Neural progenitor cell (in vitro differentiated cells): ENCODE data around the gene DGLUCY. TPM values are rescaled to one million over a fixed set of nuclear protein-coding genes. Genes with fewer than 3 reads are reported as not detected.

Source experiments
- DNase-seq: peaks from one replicate; pipeline ENCODE4 v3.0.0-alpha.2; 2016; ENCODE audit warnings: low spot score
- H2AFZ ChIP-seq: fragments of 200-600 bp; sonication (generic); replicated peaks from 2 replicates; pipeline ENCODE4 v1.6.1; 2016; ENCODE audit warnings: antibody characterized with exemption
- H3F3A ChIP-seq: fragments of 200-600 bp; sonication (generic); 2 replicates; pipeline ENCODE4 v1.6.1; 2016; ENCODE audit warnings: antibody characterized with exemption, low read depth
- H3K27ac ChIP-seq: fragments of 200-600 bp; sonication (generic); 2 replicates; pipeline ENCODE4 v1.5.1; 2016; ENCODE audit warnings: mild to moderate bottlenecking
- H3K27me3 ChIP-seq: fragments of 200-600 bp; sonication (generic); 2 replicates; pipeline ENCODE4 v1.6.1; 2016; ENCODE audit warnings: mild to moderate bottlenecking, moderate library complexity
- H3K36me3 ChIP-seq: fragments of 200-600 bp; sonication (generic); 2 replicates; pipeline ENCODE4 v1.5.1; 2016
- H3K4me1 ChIP-seq: fragments of 200-600 bp; sonication (generic); 2 replicates; pipeline ENCODE4 v1.6.1; 2016; ENCODE audit warnings: mixed run types
- H3K4me2 ChIP-seq: fragments of 200-600 bp; sonication (generic); 2 replicates; pipeline ENCODE4 v1.6.1; 2016
- H3K4me3 ChIP-seq: fragments of 200-600 bp; sonication (generic); 2 replicates; pipeline ENCODE4 v1.5.1; 2016
- H3K79me2 ChIP-seq: fragments of 200-600 bp; sonication (generic); 2 replicates; pipeline ENCODE4 v1.6.1; 2016; ENCODE audit warnings: low read depth
- H3K9ac ChIP-seq: fragments of 200-600 bp; sonication (generic); 2 replicates; pipeline ENCODE4 v1.6.1; 2016
- H3K9me3 ChIP-seq: fragments of 200-600 bp; sonication (generic); 2 replicates; pipeline ENCODE4 v1.5.1; 2016; ENCODE audit warnings: low read depth
- H4K20me1 ChIP-seq: fragments of 200-600 bp; sonication (generic); 2 replicates; pipeline ENCODE4 v1.6.1; 2016; ENCODE audit warnings: low read depth
- H3K27ac Mint-ChIP-seq: 3 replicates; pipeline ENCODE4 v1.8.0; 2021; ENCODE audit warnings: mixed read lengths
- H3K27me3 Mint-ChIP-seq: 2 replicates; pipeline ENCODE4 v1.8.0; 2022; ENCODE audit warnings: low read depth, mild to moderate bottlenecking, inconsistent platforms, moderate library complexity, mixed read lengths; ENCODE audit not compliant: insufficient read depth
- H3K36me3 Mint-ChIP-seq: 3 replicates; pipeline ENCODE4 v1.8.0; 2021; ENCODE audit warnings: mixed read lengths
- H3K4me1 Mint-ChIP-seq: 3 replicates; pipeline ENCODE4 v1.8.0; 2021; ENCODE audit warnings: mixed read lengths
- H3K4me3 Mint-ChIP-seq: 3 replicates; pipeline ENCODE4 v1.8.0; 2021; ENCODE audit warnings: mild to moderate bottlenecking, moderate library complexity, mixed read lengths
- H3K9me3 Mint-ChIP-seq: 3 replicates; pipeline ENCODE4 v1.8.0; 2020; ENCODE audit warnings: mixed read lengths
- EZH2 ChIP-seq: fragments of 200-600 bp; sonication (generic); IDR thresholded peaks from 2 replicates; pipeline ENCODE4 v1.6.1; 2017; ENCODE audit warnings: antibody characterized with exemption, mild to moderate bottlenecking, moderate library complexity
- EZH2phosphoT487 ChIP-seq: fragments of 200-600 bp; sonication (generic); IDR thresholded peaks from 2 replicates; pipeline ENCODE4 v1.6.1; 2017; ENCODE audit warnings: antibody characterized with exemption
- total RNA-seq: library from RNA; depleted of rRNA; stranded (reverse); fragments of >200 nt; gene quantifications from 2 replicates; pipeline ENCODE4 v1.2.3, GENCODE V29; 2015; ENCODE audit warnings: low replicate concordance
- TF ChIP-seq, protein P1 (sequence below): fragments of 200-600 bp; sonication (generic); IDR thresholded peaks from 2 replicates; pipeline ENCODE4 v1.5.1; 2017; ENCODE audit warnings: antibody characterized with exemption, mild to moderate bottlenecking

Gene DGLUCY
- total RNA-seq, 1 donor from 2014 or later, result 17.0 TPM

DNA sequence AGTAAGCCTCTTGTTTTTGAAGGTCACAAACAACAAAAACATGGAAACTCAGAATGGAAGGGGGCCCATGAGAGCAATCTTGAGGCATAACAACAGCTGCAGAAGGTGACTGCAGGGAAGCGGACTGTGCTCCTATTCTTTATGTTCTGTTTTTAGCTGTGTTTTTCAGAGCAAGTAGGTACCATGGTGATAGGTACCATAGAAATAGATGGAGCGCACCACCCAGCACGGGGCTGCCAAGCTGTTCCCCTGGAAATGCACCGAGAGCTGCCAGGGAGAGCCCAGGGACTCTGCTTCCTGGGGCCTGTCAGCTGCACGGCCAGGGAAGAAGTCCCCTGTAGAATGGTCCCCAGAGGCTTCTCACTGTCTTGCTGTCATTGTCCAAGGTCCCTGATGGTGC lies 32.8 kb downstream of the DGLUCY start:
- DNase-seq, result no peak
- Histone ChIP-seq H3K4me1 (peaks cover 5% of the 10 kb centered on the region), H3K79me2 (no peaks in the 10 kb centered on the region), H3K4me3 (no peak overlapping the region), H3K9me3 (no peaks in the 10 kb centered on the region), H2AFZ (no peak overlapping the region), H3K4me2 (no peak overlapping the region), H3K27me3 (no peaks in the 10 kb centered on the region), H3K9ac (no peak overlapping the region), H4K20me1 (no peaks in the 10 kb centered on the region), H3K27ac (no peak overlapping the region), H3F3A (no peaks in the 10 kb centered on the region), H3K36me3 (no peaks in the 10 kb centered on the region)
- no peaks in the 10 kb centered on the region for H3K27me3 Mint-ChIP-seq
- no peak overlapping the region for H3K4me3 Mint-ChIP-seq
- peaks cover 5% of the 10 kb centered on the region for H3K36me3 Mint-ChIP-seq
- TF ChIP-seq, protein P1, sequence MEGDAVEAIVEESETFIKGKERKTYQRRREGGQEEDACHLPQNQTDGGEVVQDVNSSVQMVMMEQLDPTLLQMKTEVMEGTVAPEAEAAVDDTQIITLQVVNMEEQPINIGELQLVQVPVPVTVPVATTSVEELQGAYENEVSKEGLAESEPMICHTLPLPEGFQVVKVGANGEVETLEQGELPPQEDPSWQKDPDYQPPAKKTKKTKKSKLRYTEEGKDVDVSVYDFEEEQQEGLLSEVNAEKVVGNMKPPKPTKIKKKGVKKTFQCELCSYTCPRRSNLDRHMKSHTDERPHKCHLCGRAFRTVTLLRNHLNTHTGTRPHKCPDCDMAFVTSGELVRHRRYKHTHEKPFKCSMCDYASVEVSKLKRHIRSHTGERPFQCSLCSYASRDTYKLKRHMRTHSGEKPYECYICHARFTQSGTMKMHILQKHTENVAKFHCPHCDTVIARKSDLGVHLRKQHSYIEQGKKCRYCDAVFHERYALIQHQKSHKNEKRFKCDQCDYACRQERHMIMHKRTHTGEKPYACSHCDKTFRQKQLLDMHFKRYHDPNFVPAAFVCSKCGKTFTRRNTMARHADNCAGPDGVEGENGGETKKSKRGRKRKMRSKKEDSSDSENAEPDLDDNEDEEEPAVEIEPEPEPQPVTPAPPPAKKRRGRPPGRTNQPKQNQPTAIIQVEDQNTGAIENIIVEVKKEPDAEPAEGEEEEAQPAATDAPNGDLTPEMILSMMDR, result no peak
- TF ChIP-seq EZH2phosphoT487 (no peak), EZH2 (no peak)
- H3K4me1 Mint-ChIP-seq, result peaks cover 7% of the 10 kb centered on the region
- no peak overlapping the region for H3K27ac Mint-ChIP-seq
- no peaks in the 10 kb centered on the region for H3K9me3 Mint-ChIP-seq

DNA sequence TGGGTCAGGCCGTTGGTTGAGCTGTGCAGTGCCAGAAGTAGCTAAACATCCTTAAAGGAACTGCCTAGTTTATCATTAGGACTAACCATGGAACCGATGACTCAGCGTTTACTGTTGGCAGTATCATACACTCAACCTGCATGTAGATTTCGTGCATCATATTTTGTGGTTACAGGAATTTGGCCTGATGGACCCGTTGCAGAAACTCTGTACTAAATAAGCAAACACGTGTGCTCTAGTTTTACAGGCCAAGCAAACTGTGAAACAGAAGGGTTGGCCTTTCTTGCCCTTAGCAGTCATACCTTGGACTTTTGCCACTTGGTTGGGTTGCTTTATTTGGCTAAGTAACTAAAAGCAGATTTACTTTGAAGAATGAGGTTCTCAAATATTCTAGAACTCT lies 35.6 kb downstream of the DGLUCY start:
- Mint-ChIP-seq H3K4me1 (peaks cover 4% of the 10 kb centered on the region), H3K27me3 (no peaks in the 10 kb centered on the region), H3K27ac (no peak overlapping the region), H3K9me3 (no peaks in the 10 kb centered on the region), H3K4me3 (no peak overlapping the region), H3K36me3 (peaks cover 5% of the 10 kb centered on the region)
- Histone ChIP-seq H3K27ac (no peak overlapping the region), H2AFZ (no peak overlapping the region), H3F3A (no peaks in the 10 kb centered on the region), H3K4me3 (no peak overlapping the region), H3K9ac (no peak overlapping the region), H3K79me2 (no peaks in the 10 kb centered on the region), H3K27me3 (no peaks in the 10 kb centered on the region), H3K9me3 (no peaks in the 10 kb centered on the region), H4K20me1 (no peaks in the 10 kb centered on the region), H3K36me3 (no peaks in the 10 kb centered on the region), H3K4me1 (peaks cover 3% of the 10 kb centered on the region), H3K4me2 (no peak overlapping the region)
- TF ChIP-seq EZH2phosphoT487 (no peak), EZH2 (no peak)
- TF ChIP-seq, protein P1, result no peak
- DNase-seq, result no peak

GRCh38 chr14:91152499-91152898 lies 38.6 kb downstream of the DGLUCY start:
- DNase-seq, result no peak
- Mint-ChIP-seq H3K4me1 (no peaks in the 10 kb centered on the region), H3K27me3 (no peaks in the 10 kb centered on the region), H3K9me3 (no peaks in the 10 kb centered on the region), H3K36me3 (peaks cover 4% of the 10 kb centered on the region), H3K4me3 (no peak overlapping the region), H3K27ac (no peak overlapping the region)
- H3K9me3 ChIP-seq, result no peaks in the 10 kb centered on the region
- no peaks in the 10 kb centered on the region for H3K79me2 ChIP-seq
- H3K4me3 ChIP-seq, result no peak overlapping the region
- H3F3A ChIP-seq, result no peaks in the 10 kb centered on the region
- H3K9ac ChIP-seq, result no peak overlapping the region
- no peak overlapping the region for H3K27ac ChIP-seq
- TF ChIP-seq, protein P1, result no peak
- no peak for TF ChIP-seq EZH2
- TF ChIP-seq EZH2phosphoT487, result no peak
- no peaks in the 10 kb centered on the region for H3K27me3 ChIP-seq
- H3K4me2 ChIP-seq, result no peak overlapping the region
- H4K20me1 ChIP-seq, result no peaks in the 10 kb centered on the region
- no peaks in the 10 kb centered on the region for H3K4me1 ChIP-seq
- H3K36me3 ChIP-seq, result no peaks in the 10 kb centered on the region
- H2AFZ ChIP-seq, result no peak overlapping the region
